GM12873 (cell line): ENCODE data around the gene ITPKB.

ENCODE experiments used
- CTCF ChIP-seq: IDR thresholded peaks from 2 replicates; pipeline ENCODE4 v1.5.1; 2012; ENCODE audit warnings: low read depth, mild to moderate bottlenecking, moderate library complexity, low read length, control low read depth; ENCODE audit not compliant: insufficient read depth; ENCODE audit errors: missing control alignments

The ITPKB gene

GRCh38 chr1:226586650-226587422 is 152.2 kb downstream of the ITPKB start:
- TF ChIP-seq CTCF, result no peak

GRCh38 chr1:226586116-226586515 is 153.0 kb downstream of the ITPKB start:
- TF ChIP-seq CTCF, result no peak

GRCh38 chr1:226584164-226584563 is 154.9 kb downstream of the ITPKB start:
- TF ChIP-seq CTCF, result no peak

- no peak for TF ChIP-seq CTCF
Measured at GRCh38 chr1:226582966-226583365, 156.1 kb downstream of the ITPKB start.
